ENCODE results near the gene SMKR1.
"Not testable (repeated sequence)": the region's sequence is repeated elsewhere in the genome, so short reads cannot be mapped to it uniquely, and the experiment has no call there.

SMKR1 gene

DNA sequence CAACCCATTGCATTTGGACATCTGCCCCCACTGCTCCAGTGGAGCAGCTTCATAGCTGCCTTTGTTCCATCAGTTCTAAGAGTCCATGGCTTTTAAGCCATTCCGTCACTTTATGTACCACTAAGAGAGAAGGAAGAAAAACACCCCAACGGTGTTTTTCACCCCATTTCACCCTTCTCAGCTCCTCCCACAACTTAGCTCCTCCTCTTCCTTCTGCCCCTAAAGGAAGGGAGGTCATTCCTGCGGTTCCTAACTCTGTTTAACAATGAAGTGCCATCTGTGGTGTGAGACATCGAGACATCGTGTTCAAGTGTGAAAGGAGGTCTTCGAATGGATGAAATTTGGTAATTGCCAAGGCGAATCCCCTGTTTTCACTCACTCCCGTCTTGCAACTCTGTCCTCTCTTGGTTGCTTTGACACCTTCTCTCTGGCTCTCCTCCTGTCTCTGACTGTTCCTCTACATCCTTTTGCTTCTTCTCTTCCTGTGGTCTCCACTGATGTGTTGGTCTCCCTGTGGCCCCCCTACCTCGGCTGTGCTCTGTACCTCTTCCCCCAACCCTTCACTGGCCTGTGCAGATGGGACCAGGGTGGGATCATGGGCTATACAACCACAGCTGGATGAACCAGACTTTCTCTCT lies 23.0 kb downstream of the SMKR1 start:
- H3K9ac ChIP-seq (ENCODE audit: low read depth, low read length) = no peak overlapping the region
- no peaks in the 10 kb centered on the region for H3K9me3 ChIP-seq (ENCODE audit: control insufficient read depth, insufficient read depth, low read length)
- no peaks in the 10 kb centered on the region for H3K36me3 ChIP-seq (ENCODE audit: insufficient read depth, low read length)
- no peaks in the 10 kb centered on the region for H3K4me1 ChIP-seq (ENCODE audit: insufficient read depth, low read length)

DNA sequence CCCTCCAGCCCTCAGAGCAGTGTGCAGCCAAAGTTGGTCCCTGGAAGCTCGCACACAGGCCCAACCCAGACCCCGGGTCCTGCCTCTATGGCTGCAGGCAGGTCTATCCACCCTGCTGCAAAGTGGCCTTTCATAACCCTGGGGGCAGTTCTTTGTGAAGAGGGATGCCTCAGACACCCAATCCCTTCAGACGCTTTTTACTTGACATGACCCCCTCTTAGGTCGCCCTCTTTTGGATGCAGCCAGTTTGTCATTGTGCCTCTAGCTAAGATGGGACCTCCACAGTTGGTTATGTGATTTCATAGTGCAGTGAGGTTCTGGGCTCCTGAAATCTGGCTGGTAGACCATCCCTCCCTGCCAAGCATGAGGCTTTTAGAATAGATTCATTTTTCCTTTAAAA lies 27.3 kb downstream of the SMKR1 start:
- no peak overlapping the region for H3K9ac ChIP-seq (ENCODE audit: low read depth, low read length)
- peaks cover 10% of the 10 kb centered on the region for H3K4me1 ChIP-seq (ENCODE audit: insufficient read depth, low read length)
- no peaks in the 10 kb centered on the region for H3K9me3 ChIP-seq (ENCODE audit: control insufficient read depth, insufficient read depth, low read length)
- H3K36me3 ChIP-seq (ENCODE audit: insufficient read depth, low read length) = no peaks in the 10 kb centered on the region

DNA sequence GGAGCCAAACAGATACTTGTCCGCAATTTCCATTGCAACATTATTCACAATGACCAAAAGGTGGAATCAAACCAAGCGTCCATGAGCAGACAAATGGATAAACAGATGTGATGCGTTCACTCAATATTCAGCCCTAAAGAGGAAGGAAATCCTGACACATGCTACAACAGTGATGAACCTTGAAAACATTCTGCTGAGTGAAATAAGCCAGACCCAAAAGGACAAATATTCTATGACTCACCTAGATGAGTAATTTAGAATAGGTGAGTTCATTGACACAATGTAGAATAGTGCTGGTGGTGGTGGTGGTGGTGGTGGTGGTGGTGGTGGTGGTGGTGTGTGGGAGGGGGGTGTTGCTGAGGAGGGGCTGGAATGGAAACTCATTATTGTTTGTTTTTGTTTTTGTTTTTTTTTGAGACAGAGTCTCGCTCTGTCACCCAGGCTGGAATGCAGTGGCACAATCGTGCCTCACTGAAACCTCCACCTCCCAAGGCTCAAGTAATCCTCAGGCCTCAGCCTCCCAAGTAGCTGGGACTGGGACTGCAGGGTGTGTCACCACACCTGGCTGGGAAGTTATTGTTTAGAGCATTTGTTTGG lies 28.6 kb downstream of the SMKR1 start:
- H3K4me1 ChIP-seq (ENCODE audit: insufficient read depth, low read length) = peaks cover 10% of the 10 kb centered on the region
- no peak overlapping the region for H3K9ac ChIP-seq (ENCODE audit: low read depth, low read length)
- H3K9me3 ChIP-seq (ENCODE audit: control insufficient read depth, insufficient read depth, low read length) = no peaks in the 10 kb centered on the region
- H3K36me3 ChIP-seq (ENCODE audit: insufficient read depth, low read length) = no peaks in the 10 kb centered on the region

DNA sequence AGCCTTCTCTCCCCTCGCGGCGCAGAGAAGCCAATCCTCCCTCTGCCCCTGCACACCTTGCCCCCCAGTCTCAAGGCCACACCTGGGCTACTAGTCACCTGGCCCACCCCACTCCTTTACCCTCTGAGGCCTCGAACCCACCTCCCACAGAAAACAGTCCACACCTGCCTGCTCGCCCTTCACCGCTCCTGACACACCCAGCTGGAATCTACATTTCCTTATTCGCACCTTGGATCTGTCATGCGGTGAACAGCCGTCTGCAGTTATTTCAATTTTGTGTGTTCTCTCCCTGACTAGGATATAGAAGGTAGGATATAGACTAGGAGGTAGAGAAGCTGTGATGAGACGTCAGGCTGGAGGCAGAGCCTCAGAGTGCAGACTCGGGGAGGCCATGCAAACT lies 29.4 kb downstream of the SMKR1 start:
- H3K4me1 ChIP-seq (ENCODE audit: insufficient read depth, low read length) = peaks cover 10% of the 10 kb centered on the region
- no peaks in the 10 kb centered on the region for H3K36me3 ChIP-seq (ENCODE audit: insufficient read depth, low read length)
- no peaks in the 10 kb centered on the region for H3K9me3 ChIP-seq (ENCODE audit: control insufficient read depth, insufficient read depth, low read length)
- no peak overlapping the region for H3K9ac ChIP-seq (ENCODE audit: low read depth, low read length)

DNA sequence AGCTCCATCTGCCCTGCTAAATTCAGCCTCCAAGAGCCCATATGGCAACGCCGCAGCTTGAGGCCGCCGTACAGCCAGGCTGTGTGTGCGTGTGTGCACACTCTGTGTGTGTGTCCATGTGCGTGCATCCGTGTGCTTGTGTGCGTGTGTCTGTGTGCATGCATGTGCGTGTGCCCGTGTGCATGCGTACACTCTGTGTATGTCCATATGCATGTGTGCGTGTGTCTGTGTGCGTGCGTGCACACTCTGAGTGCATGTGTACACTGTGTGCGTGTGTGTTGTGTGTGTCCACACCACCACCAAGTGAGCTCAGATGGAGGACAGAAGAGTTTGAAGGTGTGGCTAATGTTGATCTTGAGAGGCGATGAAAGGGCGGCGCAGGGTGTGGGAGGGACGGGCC lies 30.0 kb downstream of the SMKR1 start:
- H3K9ac ChIP-seq (ENCODE audit: low read depth, low read length) = no peak overlapping the region
- no peaks in the 10 kb centered on the region for H3K36me3 ChIP-seq (ENCODE audit: insufficient read depth, low read length)
- H3K9me3 ChIP-seq (ENCODE audit: control insufficient read depth, insufficient read depth, low read length) = no peaks in the 10 kb centered on the region
- H3K4me1 ChIP-seq (ENCODE audit: insufficient read depth, low read length) = peaks cover 10% of the 10 kb centered on the region

DNA sequence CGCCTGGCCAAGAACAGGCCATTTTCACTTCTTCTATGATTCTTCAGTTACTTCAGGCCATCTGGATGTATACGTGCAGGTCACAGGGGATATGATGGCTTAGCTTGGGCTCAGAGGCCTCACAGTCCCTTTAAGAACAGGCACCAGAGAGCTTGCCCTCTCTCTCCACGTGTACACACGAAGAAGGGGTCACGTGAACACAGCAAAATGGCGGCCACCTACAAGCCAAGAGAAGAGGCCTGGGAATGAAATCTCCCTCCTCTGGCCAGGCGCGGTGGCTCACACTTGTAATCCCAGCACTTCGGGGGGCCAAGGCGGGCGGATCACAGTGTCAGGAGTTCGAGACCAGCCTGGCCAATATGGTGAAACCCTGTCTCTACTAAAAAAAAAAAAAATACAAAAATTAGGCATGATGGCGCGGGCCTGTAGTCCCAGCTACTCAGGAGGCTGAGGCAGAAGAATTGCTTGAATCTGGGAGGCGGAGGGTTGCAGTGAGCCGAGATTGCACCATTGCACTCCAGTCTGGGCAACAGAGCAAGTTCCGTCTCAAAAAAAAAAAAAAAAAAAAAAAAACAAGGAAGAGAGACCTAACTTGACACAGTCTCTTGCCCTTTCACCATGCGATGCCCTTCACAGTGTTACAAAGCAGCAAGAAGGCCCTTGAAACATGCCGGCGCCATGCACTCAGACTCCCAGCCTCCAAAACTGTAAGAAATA lies 32.4 kb downstream of the SMKR1 start:
- not testable (repeated sequence) for H3K36me3 ChIP-seq (ENCODE audit: insufficient read depth, low read length); H3K9me3 ChIP-seq (ENCODE audit: control insufficient read depth, insufficient read depth, low read length); H3K4me1 ChIP-seq (ENCODE audit: insufficient read depth, low read length); H3K9ac ChIP-seq (ENCODE audit: low read depth, low read length)

GRCh38 chr7:129535896-129536295 lies 33.6 kb downstream of the SMKR1 start:
- Histone ChIP-seq H3K9ac (ENCODE audit: low read depth, low read length) (no peak overlapping the region), H3K36me3 (ENCODE audit: insufficient read depth, low read length) (no peaks in the 10 kb centered on the region), H3K4me1 (ENCODE audit: insufficient read depth, low read length) (peaks cover 10% of the 10 kb centered on the region), H3K9me3 (ENCODE audit: control insufficient read depth, insufficient read depth, low read length) (no peaks in the 10 kb centered on the region)

GRCh38 chr7:129536323-129536722 lies 34.0 kb downstream of the SMKR1 start:
- Histone ChIP-seq H3K4me1 (ENCODE audit: insufficient read depth, low read length) (peaks cover 10% of the 10 kb centered on the region), H3K36me3 (ENCODE audit: insufficient read depth, low read length) (no peaks in the 10 kb centered on the region), H3K9ac (ENCODE audit: low read depth, low read length) (no peak overlapping the region), H3K9me3 (ENCODE audit: control insufficient read depth, insufficient read depth, low read length) (no peaks in the 10 kb centered on the region)

GRCh38 chr7:129538790-129539189 lies 36.5 kb downstream of the SMKR1 start:
- 0 out of 2 replicates have a peak, but pooled peaks cover under 1% of the 10 kb centered on the region for H3K4me1 ChIP-seq (ENCODE audit: insufficient read depth, low read length)
- no peaks in the 10 kb centered on the region for H3K9me3 ChIP-seq (ENCODE audit: control insufficient read depth, insufficient read depth, low read length)
- no peak overlapping the region for H3K9ac ChIP-seq (ENCODE audit: low read depth, low read length)
- no peaks in the 10 kb centered on the region for H3K36me3 ChIP-seq (ENCODE audit: insufficient read depth, low read length)

GRCh38 chr7:129540340-129540739 lies 38.0 kb downstream of the SMKR1 start:
- no peaks in the 10 kb centered on the region for H3K9me3 ChIP-seq (ENCODE audit: control insufficient read depth, insufficient read depth, low read length)
- H3K4me1 ChIP-seq (ENCODE audit: insufficient read depth, low read length) = no peaks in the 10 kb centered on the region
- no peak overlapping the region for H3K9ac ChIP-seq (ENCODE audit: low read depth, low read length)
- no peaks in the 10 kb centered on the region for H3K36me3 ChIP-seq (ENCODE audit: insufficient read depth, low read length)

DNA sequence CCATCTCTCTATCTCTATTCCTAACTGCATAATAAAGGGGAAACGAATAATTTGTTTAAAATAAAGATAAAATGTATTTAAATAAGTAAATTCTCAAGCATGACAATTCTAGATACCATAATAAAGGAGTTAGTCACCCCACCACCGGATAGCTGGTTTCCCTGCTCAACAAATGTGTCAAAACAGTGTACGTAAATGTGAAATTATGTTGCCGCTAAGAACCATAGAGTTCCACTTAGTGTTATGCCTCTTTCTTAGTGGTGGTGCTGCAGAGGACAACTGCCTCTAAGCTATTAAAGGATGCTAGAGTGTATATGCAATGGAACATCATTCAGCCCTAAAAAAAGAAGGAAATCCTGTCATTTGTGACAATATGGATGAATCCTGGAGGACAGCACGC lies 42.4 kb downstream of the SMKR1 start:
- Histone ChIP-seq H3K9me3 (ENCODE audit: control insufficient read depth, insufficient read depth, low read length) (no peaks in the 10 kb centered on the region), H3K36me3 (ENCODE audit: insufficient read depth, low read length) (no peaks in the 10 kb centered on the region), H3K9ac (ENCODE audit: low read depth, low read length) (no peak overlapping the region), H3K4me1 (ENCODE audit: insufficient read depth, low read length) (no peaks in the 10 kb centered on the region)

- no peaks in the 10 kb centered on the region for H3K9me3 ChIP-seq (ENCODE audit: control insufficient read depth, insufficient read depth, low read length)
- no peaks in the 10 kb centered on the region for H3K4me1 ChIP-seq (ENCODE audit: insufficient read depth, low read length)
- H3K9ac ChIP-seq (ENCODE audit: low read depth, low read length) = no peak overlapping the region
- H3K36me3 ChIP-seq (ENCODE audit: insufficient read depth, low read length) = no peaks in the 10 kb centered on the region
These were observed 48.5 kb downstream of the SMKR1 start for GRCh38 chr7:129550693-129551360.

- Histone ChIP-seq H3K9ac (ENCODE audit: low read depth, low read length) (no peak overlapping the region), H3K36me3 (ENCODE audit: insufficient read depth, low read length) (no peaks in the 10 kb centered on the region), H3K9me3 (ENCODE audit: control insufficient read depth, insufficient read depth, low read length) (no peaks in the 10 kb centered on the region), H3K4me1 (ENCODE audit: insufficient read depth, low read length) (peaks cover 3% of the 10 kb centered on the region; the same call in 1 of the 2 replicates)
These were observed 51.6 kb downstream of the SMKR1 start for GRCh38 chr7:129553899-129554461.

DNA sequence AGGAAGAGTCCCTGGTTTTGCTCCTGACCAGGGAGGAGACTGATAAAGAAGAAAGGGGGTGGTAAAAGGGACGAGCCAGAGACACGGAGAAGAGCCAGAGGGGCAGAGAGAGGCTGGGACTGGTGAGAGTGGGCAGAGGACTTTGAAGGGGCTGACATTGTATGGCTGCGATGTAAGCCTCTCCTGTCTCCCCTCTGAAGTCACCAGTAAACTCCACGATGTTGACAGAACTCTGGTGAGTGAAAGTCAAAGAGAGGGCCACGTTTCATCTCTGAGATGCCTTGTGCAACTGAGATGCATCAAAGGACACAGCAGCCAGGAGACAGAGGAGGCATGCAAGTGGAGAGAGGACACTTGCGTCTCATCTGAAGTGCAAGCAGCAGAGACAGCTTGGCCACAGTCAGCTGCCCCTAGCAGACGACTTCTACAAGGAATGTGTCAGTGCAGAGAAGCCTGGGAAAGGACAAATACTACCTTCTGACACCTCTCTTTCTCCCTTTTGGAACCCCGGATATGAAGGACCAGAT lies 54.3 kb downstream of the SMKR1 start:
- Histone ChIP-seq H3K4me1 (ENCODE audit: insufficient read depth, low read length) (peaks cover 13% of the 10 kb centered on the region), H3K9me3 (ENCODE audit: control insufficient read depth, insufficient read depth, low read length) (no peaks in the 10 kb centered on the region), H3K9ac (ENCODE audit: low read depth, low read length) (no peak overlapping the region), H3K36me3 (ENCODE audit: insufficient read depth, low read length) (no peaks in the 10 kb centered on the region)

Data from ES-I3 (cell line).